Endothelial cell of umbilical vein (primary cell): ENCODE results near the gene SLC26A4. TPM values are rescaled to one million over a fixed set of nuclear protein-coding genes. Genes with fewer than 3 reads are reported as not detected.
A peak's percentile ranks its signal among the peaks of the same experiment; 100 is the strongest.

Source experiments
- BruUV-seq: library from RNA; stranded (reverse); fragments of 400-500 nt; replicated peaks from 2 replicates; lab custom pipeline; 2021; lab: Mats Ljungman, UMichigan
- CTCF ChIA-PET: fragments of 300-600, 350-600 bp; sonication (Branson Sonifier 250); formaldehyde crosslinking; loops from one replicate; lab custom pipeline; 2021; ENCODE audit warnings: antibody characterized with exemption, inconsistent platforms; lab: Charles Lee
- POLR2A ChIA-PET: fragments of 300-600, 350-600 bp; sonication (Branson Sonifier 250); formaldehyde crosslinking; loops from one replicate; lab custom pipeline; 2021; ENCODE audit warnings: antibody characterized with exemption, inconsistent platforms; lab: Charles Lee
- DNase-seq: peaks from one replicate; pipeline ENCODE4 v3.0.0-alpha.2; 2011; ENCODE audit warnings: low read depth, low spot score
- FAIRE-seq: peaks from 2 replicates; lab custom pipeline; 2011; peaks lifted over from hg19 to GRCh38; lab: Jason Lieb, UNC
- H2AFZ ChIP-seq: 2 replicates; pipeline ENCODE4 v1.6.0; 2012; ENCODE audit warnings: low read depth, low read length, control low read depth, inconsistent platforms
- H3K27ac ChIP-seq: 2 replicates; pipeline ENCODE4 v1.5.1; 2011; ENCODE audit warnings: low read depth, mild to moderate bottlenecking, control low read depth, low read length, moderate library complexity; ENCODE audit not compliant: insufficient read depth
- H3K27me3 ChIP-seq, 2 experiments: 2 replicates each; pipeline versions ENCODE4 v1.6.0 to v1.6.1; 2011; ENCODE audit warnings: low read length in 2 of 2, mixed read lengths in 1 of 2; ENCODE audit not compliant: control insufficient read depth in 2 of 2, insufficient read depth in 2 of 2
- H3K36me3 ChIP-seq, 2 experiments: 2 replicates in 1 of 2; 3 replicates in 1 of 2; pipeline ENCODE4 v1.5.1; 2011; ENCODE audit warnings: low read length in 2 of 2, mild to moderate bottlenecking in 1 of 2, moderate library complexity in 1 of 2; ENCODE audit not compliant: control insufficient read depth in 2 of 2, insufficient read depth in 2 of 2; ENCODE audit errors: extremely low read depth in 1 of 2
- H3K4me1 ChIP-seq: 3 replicates; pipeline ENCODE4 v1.5.1; 2011; ENCODE audit warnings: mild to moderate bottlenecking, low read length; ENCODE audit not compliant: control insufficient read depth, insufficient read depth; ENCODE audit errors: extremely low read depth
- H3K4me2 ChIP-seq: 2 replicates; pipeline ENCODE4 v1.6.1; 2011; ENCODE audit warnings: low read length, control low read depth, mixed read lengths; ENCODE audit not compliant: insufficient read depth
- H3K4me3 ChIP-seq, 3 experiments: fragments of 200-600 bp in 1 of 3; sonication (generic), shearing (Covaris generic) in 1 of 3; replicated peaks in 1 of 3; 2 replicates each; pipeline ENCODE4 v1.5.1; 2011 to 2016; ENCODE audit warnings: control low read depth in 3 of 3, low read length in 3 of 3, mild to moderate bottlenecking in 2 of 3, inconsistent platforms in 1 of 3, low read depth in 1 of 3, moderate library complexity in 1 of 3; ENCODE audit not compliant: insufficient read depth in 1 of 3
- H3K79me2 ChIP-seq: 2 replicates; pipeline ENCODE4 v1.6.0; 2012; ENCODE audit warnings: low read length, inconsistent platforms; ENCODE audit not compliant: control insufficient read depth, insufficient read depth
- H3K9ac ChIP-seq: replicated peaks from 2 replicates; pipeline ENCODE3; 2011; ENCODE audit warnings: low read length, control low read depth; ENCODE audit not compliant: insufficient read depth; ENCODE audit errors: extremely low read depth
- H3K9me1 ChIP-seq: replicated peaks from 3 replicates; pipeline ENCODE4 v1.6.0; 2011; ENCODE audit warnings: mild to moderate bottlenecking, low read length; ENCODE audit not compliant: control insufficient read depth, insufficient read depth; ENCODE audit errors: extremely low read depth
- H3K9me3 ChIP-seq: replicated peaks from 2 replicates; pipeline ENCODE4 v1.5.1; 2012; ENCODE audit warnings: low read length, inconsistent platforms; ENCODE audit not compliant: control insufficient read depth, insufficient read depth
- H4K20me1 ChIP-seq: replicated peaks from 2 replicates; pipeline ENCODE3; 2011; ENCODE audit warnings: mild to moderate bottlenecking, low read length; ENCODE audit not compliant: control insufficient read depth, insufficient read depth; ENCODE audit errors: extremely low read depth
- CTCF ChIP-seq, 2 donors: IDR thresholded peaks; 1 replicate in 1 of 2; 2 replicates in 1 of 2; pipeline ENCODE4 v1.5.1; 2011; ENCODE audit warnings: low read length in 2 of 2, mild to moderate bottlenecking in 2 of 2, moderate library complexity in 2 of 2, control low read depth in 1 of 2, inconsistent platforms in 1 of 2, low read depth in 1 of 2; ENCODE audit not compliant: insufficient read depth in 1 of 2; ENCODE audit errors: extremely low read depth in 1 of 2
- EZH2 ChIP-seq: IDR thresholded peaks from 2 replicates; pipeline ENCODE4 v1.6.1; 2012; ENCODE audit warnings: borderline replicate concordance, low read depth, mild to moderate bottlenecking, moderate library complexity, low read length, inconsistent platforms; ENCODE audit not compliant: severe bottlenecking
- FOS ChIP-seq: IDR thresholded peaks from 2 replicates; pipeline ENCODE4 v1.6.1; 2011; ENCODE audit warnings: mild to moderate bottlenecking, low read length, moderate library complexity, borderline replicate concordance; ENCODE audit not compliant: insufficient read depth
- GATA2 ChIP-seq: IDR thresholded peaks from 2 replicates; pipeline ENCODE4 v1.7.0; 2011; ENCODE audit warnings: low read depth, mild to moderate bottlenecking, moderate library complexity, mixed read lengths, low read length; ENCODE audit not compliant: insufficient read length, insufficient read depth
- JUN ChIP-seq: IDR thresholded peaks from 2 replicates; pipeline ENCODE4 v1.6.1; 2011; ENCODE audit warnings: borderline replicate concordance, low read depth; ENCODE audit not compliant: insufficient read length, insufficient read depth
- MYC ChIP-seq: IDR thresholded peaks from one replicate; pipeline ENCODE4 v1.6.1; 2011; ENCODE audit warnings: mild to moderate bottlenecking, low read depth, low read length
- POLR2A ChIP-seq: IDR thresholded peaks from 2 replicates; pipeline ENCODE4 v1.6.1; 2012; ENCODE audit warnings: low read depth, mild to moderate bottlenecking, control low read depth, low read length
- POLR2AphosphoS5 ChIP-seq: IDR thresholded peaks from 2 replicates; pipeline ENCODE4 v1.6.1; 2012; ENCODE audit warnings: low read depth, mild to moderate bottlenecking, control low read depth, low read length, moderate library complexity; ENCODE audit not compliant: insufficient read depth
- dilution Hi-C: fragments of 300-500 bp; cut with MboI; formaldehyde crosslinking; loops from one replicate; pipeline ENCODE4 v1.15.0; 2019; ENCODE audit warnings: low sequenced_read_pairs; ENCODE audit not compliant: extremely low pct_ligation_motif_present
- intact Hi-C: fragments of 100-400 bp; cut with micrococcal nuclease; formaldehyde crosslinking; loops from one replicate; pipeline ENCODE4 v1.10.0; 2022
- polyA plus RNA-seq, 4 experiments: library from polyadenylated mRNA; depleted of rRNA in 3 of 4; stranded (reverse) in 3 of 4; unstranded in 1 of 4; fragments of >200 nt; gene quantifications; 2 replicates each; pipeline versions ENCODE4 v1.2.1 to v1.2.3, GENCODE V29; 2011 to 2012; ENCODE audit warnings: missing spikeins in 1 of 4
- total RNA-seq: library from RNA; stranded (reverse); gene quantifications from 2 replicates; pipeline ENCODE4 v1.2.3, GENCODE V29; 2021
- TF ChIP-seq, protein P1 (sequence below): IDR thresholded peaks from 2 replicates; pipeline ENCODE4 v1.6.1; 2011; ENCODE audit not compliant: insufficient read depth, insufficient read length

The SLC26A4 gene
- total and polyA plus RNA-seq, 2 donors (not counting 3 experiments of a cell fraction or from before 2014, with no cell fraction given) = 0.77 to 0.79 TPM

DNA sequence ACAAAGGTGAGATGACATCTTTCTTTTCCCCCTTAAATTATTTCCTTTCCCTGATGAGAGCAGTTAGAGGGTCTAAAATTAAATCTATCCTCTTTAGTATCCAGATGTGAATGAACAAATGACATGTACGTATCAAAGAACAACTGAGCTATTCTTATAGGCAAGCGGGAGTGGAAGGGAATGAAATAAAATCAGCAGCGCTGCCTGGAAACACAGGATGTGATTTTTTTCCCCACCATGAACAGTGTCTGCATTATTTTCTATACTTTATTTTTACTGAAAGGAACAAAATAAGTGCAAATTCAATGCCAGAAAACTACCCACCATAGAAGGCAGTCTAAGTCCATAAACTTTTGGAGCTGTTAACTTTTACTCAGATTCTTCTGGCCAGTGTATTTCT is 40.6 kb downstream of the SLC26A4 start:
- H3K36me3 ChIP-seq = no peaks in the 10 kb centered on the region
- no peak overlapping the region for H2AFZ ChIP-seq
- no peaks in the 10 kb centered on the region for H3K79me2 ChIP-seq
- BruUV-seq = no TSS peak
- TF ChIP-seq POLR2AphosphoS5 = no peak
- TF ChIP-seq JUN = no peak
- TF ChIP-seq POLR2A = no peak
- no peak for TF ChIP-seq FOS
- TF ChIP-seq EZH2 = no peak
- TF ChIP-seq CTCF (IDR thresholded peaks at IDR 0.05; ENCODE audit: extremely low read depth in 1 of 2, insufficient read depth in 1 of 2, low read depth in 1 of 2, low read length in 2 of 2) = no peak
- no peak for TF ChIP-seq MYC
- TF ChIP-seq GATA2 = no peak
- TF ChIP-seq, protein P1, sequence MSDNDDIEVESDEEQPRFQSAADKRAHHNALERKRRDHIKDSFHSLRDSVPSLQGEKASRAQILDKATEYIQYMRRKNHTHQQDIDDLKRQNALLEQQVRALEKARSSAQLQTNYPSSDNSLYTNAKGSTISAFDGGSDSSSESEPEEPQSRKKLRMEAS = no peak
- intact Hi-C loops (no loop called here), dilution Hi-C loops (no loop called here)
- CTCF ChIA-PET = interaction anchor here (1.0 to 2.0 kb wide), 4 partner anchors 11 to 174 kb away, joined by 3 to 6 read pairs (median 4); no protein-coding TSS in a partner anchor
- no peaks in the 10 kb centered on the region for H3K9me3 ChIP-seq
- peak; percentile 60 for DNase-seq
- peak; percentile 72 for FAIRE-seq
- H3K4me1 ChIP-seq = no peaks in the 10 kb centered on the region
- no peak overlapping the region for H3K27ac ChIP-seq
- H3K4me2 ChIP-seq = no peak overlapping the region
- H3K9ac ChIP-seq = no peak overlapping the region
- H3K9me1 ChIP-seq = no peaks in the 10 kb centered on the region
- no peaks in the 10 kb centered on the region for H4K20me1 ChIP-seq
- POLR2A ChIA-PET = no interaction called here
- H3K4me3 ChIP-seq = no peak overlapping the region
- H3K27me3 ChIP-seq = no peaks in the 10 kb centered on the region
